Jurkat, Clone E6-1 (cell line): Measurements from ENCODE around the gene ALDH1A3.
A peak's percentile ranks its signal among the peaks of the same experiment; 100 is the strongest.

ENCODE experiments used
- DNase-seq: peaks from one replicate; pipeline ENCODE4 v3.0.0-alpha.2; 2011; ENCODE audit warnings: low read depth, low spot score
- H3K4me3 ChIP-seq: 2 replicates; pipeline ENCODE4 v1.5.1; 2011; ENCODE audit warnings: mild to moderate bottlenecking, low read length, control low read depth, moderate library complexity

Gene ALDH1A3

DNA sequence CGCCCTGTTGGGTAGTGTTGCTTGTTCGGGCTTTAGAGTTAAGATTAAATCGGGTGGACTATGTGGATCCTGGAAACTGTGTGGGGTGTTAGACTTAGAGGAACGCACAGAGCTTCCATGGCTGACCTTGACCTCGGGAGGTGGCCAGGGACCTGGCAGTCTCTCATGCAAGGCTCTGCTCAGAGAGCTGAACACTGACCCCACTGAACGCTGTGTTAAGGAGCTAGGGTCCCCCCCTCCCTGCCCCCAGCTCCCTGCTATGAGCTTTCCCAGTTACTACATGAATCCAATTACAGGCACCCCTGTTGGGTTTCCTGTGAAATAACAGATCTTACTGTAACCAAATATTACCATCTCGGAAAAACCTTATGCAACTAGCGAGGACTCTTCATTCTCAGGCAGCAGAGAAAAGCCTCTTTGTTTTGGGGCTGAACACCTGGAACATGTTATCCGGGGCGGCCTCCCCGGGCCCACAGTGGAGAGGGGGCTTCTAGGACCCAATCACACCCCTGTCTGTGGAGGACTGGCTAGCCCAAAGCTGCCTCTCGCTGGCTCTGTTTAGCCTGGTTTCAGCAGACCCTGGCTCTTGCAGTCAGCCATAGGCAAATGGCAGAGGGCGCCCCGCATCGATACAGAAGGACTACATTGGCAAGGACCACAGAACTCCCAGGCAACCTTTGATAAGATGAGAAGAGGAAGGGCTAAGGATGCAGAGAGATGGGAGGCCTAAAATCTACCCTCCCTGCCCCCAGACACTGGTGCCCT, 25.8 kb upstream of the ALDH1A3 start:
- no peak overlapping the region for H3K4me3 ChIP-seq
- no peak for DNase-seq

DNA sequence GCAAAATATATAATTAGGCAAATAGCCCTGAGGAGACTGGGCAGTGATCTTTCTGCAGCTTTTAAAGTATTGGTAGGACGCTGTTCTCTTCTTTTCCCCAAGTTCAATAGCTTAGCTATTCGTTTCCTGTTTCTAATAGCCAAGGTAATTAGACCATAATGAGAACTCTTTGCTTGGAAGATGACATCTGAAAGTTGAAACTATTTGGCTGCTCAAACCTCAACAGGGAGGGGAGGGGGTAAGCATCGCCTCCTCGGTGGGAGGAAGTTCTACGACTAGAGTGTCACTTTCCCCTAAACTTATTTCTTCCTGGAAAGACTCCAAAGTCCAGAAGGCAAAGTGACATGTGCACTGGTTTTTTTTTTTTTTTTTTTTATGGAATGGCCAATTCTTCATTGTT, 22.8 kb upstream of the ALDH1A3 start:
- no peak for DNase-seq
- no peak overlapping the region for H3K4me3 ChIP-seq

DNA sequence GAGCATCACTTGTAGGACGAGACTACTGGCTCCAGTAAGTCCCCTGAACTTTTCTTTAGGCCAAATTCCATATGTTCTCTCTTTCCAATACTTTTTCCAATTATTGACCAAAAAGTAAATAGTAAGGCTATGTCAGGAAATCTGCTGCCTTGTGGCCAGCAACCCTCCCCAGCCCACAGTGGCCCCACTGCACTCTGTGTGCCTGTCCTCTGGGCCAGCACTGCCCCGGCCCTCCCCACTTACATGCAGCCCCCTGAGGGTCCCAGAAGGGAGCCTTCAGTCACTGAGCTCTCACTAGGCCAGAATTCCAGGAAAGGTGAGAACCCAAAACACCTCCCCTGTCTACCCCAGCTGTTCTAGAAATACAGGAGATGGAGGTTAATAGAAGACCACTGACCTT, 21.3 kb upstream of the ALDH1A3 start:
- no peak overlapping the region for H3K4me3 ChIP-seq
- no peak for DNase-seq

DNA sequence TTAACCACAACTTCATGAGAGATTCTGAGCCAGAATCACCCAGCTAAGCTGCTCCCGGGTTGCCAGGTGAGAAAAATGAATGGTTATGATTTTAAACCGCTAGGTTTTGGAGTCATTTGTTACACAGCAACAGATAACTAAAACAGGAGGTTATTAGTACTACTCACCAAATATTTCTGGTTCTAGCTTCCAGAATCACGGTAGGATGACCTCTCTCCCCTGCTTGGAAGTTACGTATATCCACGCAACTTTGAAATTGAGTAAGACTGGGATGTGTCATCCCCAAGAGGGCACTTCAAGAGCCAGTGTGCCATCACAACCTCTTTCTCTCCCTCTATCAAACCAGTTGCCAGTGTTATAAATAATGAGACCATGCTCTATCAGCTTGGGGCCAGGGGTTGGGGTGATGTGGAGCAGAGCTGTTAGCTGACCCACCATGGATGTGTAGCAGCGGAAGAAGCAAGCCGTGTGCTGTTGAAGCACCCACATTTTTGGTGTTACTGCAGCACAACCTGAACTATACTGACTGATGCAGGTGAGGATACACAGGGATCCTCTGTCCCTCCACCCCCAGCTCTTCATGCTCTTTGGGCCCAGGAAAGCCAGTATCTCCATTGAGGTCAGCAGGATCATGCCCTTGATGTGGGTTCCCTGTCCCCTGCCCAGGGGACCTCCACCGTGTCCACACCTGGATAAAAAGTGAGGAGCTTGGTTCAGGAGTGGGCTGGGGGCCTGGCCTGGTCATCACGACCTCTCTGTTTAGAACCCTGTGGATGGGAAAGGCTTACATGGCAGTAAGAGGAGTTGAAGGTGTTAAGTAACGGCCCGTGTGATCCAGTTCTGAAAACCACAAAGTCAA, 19.4 kb upstream of the ALDH1A3 start:
- no peak overlapping the region for H3K4me3 ChIP-seq
- DNase-seq: no peak

DNA sequence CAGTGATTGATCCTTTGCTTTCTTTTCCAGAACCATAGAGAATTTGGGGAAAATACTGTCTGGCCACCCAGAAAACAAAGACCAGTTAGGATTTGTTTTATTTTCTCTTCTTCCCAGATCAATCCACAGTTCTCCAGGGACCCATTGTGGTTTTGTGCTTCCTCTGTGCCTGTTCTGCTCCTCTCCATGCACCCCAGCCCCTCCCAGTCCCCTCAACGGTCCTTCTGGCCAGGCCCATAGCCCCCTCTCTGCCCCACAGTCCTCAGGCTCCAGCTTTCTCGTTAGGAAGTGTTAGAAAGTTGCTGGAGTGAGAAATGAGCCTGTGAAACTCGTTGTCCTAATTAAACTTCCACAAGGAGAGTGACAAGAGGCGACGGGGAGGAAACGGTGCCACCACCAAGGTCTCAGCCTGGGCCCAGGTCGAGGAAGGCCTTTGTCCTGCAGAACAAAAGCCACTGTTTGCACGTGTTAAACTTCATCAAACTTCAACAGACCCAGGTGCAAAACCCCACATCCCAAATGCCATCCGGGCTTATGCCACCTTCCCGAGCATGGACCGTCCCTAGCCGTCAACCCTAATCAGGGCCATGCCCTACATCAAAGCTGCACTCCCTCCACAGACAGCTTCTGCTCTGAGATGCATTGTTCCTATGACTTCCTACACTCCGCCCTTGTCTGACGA, 18.7 kb upstream of the ALDH1A3 start:
- no peak for DNase-seq

DNA sequence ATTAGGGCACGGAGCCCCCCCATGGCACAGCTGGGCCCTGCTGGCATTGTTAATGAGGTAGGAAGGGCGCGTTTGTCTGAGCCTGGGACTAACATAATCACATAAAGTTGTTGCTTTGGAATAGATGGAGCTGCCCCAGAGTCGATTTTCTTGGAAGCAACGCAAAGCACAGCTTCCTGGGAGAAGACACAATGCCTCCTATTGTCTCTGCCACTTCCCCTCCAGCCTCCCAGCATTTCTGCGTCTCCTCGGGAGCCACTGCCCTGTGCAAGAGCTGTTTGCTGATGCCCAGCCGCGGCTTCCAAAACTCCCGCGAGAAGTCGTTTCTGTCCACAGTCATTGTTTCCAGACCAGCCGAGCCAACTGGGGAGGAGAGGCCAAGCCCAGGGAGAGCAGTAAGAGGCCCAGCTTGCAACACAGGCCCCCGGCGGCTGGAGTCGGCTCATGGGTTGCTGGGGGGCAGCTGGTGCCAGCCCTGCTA, 18.1 kb upstream of the ALDH1A3 start:
- DNase-seq: no peak
- H3K4me3 ChIP-seq: no peak overlapping the region

More for the DNA sequence above, 18.7 kb upstream of the ALDH1A3 start:
- no peak overlapping the region for H3K4me3 ChIP-seq

DNA sequence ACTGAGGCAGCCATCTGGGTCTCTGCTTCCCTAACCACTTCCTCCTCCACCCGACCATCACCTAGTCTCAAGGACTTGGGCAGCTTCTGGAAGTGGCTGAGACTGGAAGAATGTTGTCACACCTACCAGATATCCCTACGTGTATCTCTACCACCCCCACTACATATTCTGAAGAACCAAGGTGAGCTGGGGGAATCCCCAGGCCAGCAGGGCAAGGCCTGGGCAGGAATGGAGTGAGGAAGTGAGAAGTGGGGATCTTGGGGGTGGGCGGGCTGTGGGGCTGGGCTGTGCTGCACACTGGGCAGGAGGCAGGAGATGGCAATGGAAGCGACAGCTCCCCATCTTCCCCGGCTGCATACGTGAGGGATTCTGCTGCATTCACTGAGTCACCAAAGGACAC, 17.5 kb upstream of the ALDH1A3 start:
- H3K4me3 ChIP-seq: no peak overlapping the region
- DNase-seq: no peak

DNA sequence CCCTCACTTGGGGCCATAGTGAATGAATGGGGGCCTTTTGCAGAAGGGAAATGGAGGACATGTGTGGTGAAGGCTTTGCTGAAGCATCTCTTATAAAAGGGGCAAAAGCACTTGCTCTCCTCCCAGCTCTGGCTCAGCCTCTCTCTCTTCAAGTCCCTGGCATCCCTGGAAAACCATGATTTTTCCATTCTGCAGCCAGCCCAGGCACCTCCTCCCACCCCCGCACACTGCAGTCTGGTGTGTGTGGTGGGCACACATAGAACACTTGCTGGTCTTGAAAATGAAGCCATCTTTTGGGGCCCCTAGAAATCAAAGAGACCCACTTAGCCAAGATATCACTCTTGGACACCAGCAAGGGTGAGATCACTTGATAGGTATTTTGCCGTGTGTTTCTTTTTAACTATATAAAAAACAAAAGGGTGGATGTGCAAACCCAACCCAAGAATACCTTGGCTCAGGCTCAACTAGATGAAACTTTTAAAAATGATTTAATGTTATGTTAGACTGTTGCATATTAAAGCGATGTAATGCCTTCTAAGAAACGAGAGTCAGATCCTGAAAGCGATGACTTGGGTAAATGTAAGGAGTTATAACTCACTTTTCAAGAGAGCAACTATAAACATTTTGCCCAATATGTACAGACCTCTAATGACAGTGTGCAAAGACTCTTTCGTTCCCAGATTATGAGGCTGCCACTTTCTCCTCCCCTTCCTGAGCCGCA, 16.4 kb upstream of the ALDH1A3 start:
- H3K4me3 ChIP-seq: no peak overlapping the region
- no peak for DNase-seq

DNA sequence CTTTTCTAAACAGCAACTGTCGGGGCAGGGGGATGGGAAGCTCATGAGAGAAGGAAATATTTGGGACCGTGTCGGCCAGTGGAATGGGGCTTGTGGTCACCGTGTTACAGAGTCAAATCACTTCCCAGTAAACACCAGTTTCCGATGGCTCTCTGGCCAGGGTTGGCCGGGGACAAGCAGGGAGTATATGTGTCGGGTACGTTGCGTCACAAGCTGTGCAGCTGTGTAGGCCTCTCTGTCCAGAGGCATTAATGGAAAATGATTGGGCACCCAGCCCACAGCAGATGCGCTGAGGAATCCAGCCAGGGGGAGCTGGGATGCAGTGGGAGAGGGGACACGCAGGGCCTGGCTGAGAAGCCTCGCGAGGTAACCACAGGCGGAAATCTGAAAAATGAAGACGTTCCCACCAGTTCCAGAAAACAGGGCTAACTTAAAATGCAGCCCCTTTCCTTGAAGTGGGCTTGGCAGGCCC, 15.8 kb upstream of the ALDH1A3 start:
- no peak overlapping the region for H3K4me3 ChIP-seq
- no peak for DNase-seq

DNA sequence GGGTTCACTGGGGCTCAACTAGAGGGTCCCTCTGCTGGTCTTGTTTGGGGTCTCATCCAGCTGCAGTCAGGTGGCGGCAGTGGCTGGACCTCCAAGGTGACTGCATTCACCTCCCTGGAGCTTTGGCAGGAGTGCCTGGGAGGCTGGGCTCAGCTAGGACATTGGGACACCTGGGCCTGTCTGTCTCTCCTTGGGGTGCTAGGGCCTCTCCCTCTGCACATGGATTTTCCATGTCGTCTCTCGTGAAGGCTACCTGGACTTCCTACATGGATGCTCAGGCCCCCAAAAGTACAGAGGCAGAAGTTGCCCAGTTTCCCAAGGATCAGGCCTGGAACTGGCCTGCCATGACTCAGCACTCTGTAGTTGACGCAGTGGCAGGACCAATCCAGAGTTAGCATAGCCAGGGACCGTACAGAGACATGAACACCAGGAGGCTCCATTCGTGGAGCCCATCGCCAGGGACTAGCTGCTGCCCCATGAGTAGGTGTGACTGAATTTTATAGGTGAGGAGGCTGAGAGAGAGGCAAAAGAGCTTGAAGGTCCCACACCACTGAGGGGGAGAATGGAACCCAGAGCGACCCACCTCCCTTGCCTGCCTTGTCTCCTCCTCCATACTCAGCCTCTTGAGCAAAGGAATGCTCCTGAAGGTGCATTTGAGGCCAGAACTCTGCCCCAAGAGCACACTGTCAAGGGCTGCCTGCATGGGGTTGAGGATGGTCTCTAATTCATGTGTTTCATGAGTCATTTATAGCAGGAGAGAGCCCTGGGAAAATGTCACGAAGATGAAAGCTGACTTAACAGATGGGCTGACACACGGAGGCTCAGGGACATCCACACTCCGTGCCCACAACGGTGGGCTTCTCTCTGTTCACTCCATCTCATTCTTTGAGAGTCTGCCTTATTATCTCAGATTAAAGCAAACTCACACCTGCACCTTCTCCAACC, 13.0 kb upstream of the ALDH1A3 start:
- no peak overlapping the region for H3K4me3 ChIP-seq
- DNase-seq: no peak

DNA sequence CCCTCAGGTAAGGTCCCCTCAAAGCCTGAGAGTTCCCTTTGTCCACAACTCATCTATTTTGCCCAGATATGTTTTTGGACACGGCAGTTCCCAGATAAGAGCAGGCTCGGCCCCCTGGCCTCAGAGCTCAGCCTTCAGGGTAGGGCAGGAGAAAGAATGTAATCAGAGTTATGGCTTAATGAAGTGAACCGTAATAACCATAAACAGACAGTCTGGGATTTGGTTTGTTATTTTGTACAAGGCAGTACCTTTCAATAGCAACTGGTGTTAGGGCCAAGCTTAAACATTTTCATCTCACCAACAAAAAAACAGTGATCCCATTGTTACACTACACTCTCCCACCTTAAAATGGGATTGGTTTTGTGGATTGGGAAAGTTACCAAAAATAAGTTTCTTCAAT, 12.2 kb upstream of the ALDH1A3 start:
- no peak for DNase-seq
- H3K4me3 ChIP-seq: no peak overlapping the region

DNA sequence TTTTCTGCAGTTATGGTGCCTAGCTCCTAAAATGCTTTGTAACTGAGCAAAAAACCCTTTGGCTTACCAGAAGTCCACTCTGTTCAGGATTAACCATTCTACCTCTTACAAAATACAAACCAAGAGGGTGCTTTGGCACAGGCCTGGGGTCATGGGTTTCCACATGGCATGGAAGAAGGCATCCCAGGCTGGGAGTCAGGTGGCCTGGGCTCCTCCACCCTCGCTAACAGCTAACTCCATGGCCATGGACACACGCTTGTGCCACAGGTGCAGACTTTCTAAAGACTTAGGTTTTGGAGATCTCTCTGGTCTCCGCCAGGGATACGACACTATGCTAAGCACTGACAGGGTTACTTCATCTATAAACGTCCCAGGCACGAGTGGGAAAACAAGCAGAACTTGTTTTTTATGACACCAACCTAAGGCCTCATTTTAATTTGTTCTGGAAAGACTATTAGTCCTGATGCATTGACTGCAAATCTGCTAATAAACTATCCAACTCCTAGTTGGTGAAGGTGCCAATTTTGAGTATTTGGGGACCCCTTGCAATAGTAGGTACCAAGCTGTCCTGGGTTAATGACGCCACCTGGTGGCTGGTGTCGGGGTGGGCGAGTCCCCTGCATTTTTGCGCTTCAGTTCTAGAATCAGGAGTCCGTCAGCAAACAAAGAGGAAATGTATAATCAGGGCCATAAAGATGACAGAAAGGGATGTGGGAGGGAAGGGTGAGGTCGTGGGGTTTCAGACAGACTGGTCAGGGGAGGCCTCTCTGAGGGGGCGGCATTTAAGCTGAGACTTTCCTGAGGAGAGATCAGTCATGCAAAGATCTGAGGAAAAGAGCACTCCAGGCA, 10.3 kb upstream of the ALDH1A3 start:
- no peak overlapping the region for H3K4me3 ChIP-seq
- no peak for DNase-seq

DNA sequence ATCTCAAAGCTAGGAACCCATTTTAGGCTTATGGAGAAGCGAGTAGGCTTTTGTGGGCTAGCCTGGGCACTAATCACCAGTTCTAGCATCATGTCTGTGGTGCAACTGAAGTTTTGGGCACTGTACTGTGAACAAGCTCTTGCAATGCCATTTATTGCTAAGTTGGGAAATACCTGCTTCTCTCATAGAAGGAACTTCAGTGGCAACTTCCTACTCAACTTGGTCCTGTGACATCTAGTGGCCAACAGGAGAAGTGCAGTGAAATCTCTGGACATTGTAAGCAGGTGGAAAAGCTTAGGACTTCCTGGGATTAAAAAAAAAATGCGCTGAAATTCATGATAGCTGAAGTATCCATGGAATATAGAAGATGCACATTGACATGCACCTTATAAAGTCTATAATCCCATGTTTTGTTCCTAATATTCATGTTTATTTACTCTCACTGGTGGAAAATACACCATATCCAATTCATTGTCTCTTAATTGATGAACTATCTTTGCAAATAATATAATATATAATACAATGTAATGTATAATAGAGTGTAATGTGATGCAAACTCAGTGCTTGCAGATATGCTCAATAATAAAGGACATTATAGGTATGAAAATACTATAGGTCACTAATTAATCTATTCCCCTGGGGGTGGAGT, 6.5 kb upstream of the ALDH1A3 start:
- DNase-seq: peak; percentile 60

DNA sequence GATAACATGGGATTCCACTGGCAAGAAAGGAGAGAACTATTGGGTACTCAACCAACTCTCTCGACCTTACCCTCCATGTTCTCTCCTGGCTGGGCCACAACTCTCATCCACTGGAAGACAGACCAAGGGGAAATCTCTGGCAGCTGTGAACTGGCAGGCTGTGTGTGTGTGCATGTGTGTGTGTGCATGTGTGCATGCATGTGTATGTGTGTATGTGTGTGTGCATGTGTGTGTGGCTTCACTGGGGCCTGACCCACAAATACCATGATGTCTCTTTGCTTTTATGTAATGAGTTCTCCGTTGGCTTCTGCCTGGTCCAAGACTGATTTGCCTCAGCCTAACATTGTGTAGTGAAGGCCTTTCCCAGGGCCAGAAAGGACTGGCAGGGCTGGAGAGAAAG, 4.1 kb upstream of the ALDH1A3 start:
- no peak for DNase-seq
- H3K4me3 ChIP-seq: no peak overlapping the region

More for the DNA sequence above, 6.5 kb upstream of the ALDH1A3 start:
- H3K4me3 ChIP-seq: no peak overlapping the region

DNA sequence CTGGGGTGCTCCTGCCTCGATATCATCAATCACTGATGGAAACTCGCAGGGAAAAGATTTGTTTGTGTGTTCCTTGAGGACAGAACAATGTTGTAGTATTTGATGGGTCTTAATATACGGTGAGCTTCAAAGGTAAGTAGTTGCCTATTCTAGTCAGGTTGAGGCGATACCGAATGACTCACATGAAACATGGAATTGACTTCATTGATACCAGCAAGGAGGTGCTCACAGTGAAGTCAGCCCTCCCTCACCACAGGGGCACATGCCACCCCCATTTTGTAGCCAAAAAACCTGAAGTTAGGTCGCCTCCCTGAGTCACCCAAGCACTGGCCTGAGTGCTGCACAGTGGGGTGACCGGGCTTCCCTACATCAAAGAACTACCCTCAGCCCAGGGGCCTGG, 3.7 kb upstream of the ALDH1A3 start:
- DNase-seq: no peak
- no peak overlapping the region for H3K4me3 ChIP-seq

DNA sequence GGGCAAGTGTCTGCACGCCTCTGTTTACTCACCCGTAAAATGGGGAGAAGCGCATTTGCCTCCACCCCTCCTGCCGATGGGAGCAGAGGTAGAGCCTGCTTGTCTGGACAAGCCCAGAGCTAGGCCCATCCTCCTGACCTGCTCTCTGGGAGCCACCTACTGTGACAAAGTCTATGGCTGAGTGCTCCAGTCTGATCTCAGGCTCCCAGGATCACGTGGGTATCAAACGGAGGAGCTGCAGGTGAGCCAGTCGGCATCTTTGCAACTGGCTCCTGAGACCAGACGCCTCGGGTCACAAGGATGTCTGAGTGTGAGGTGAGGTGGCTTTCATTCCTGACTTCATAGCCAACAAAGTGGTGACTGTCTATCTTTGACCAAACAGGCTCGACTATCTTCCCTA, 2.1 kb upstream of the ALDH1A3 start:
- H3K4me3 ChIP-seq: no peak overlapping the region
- DNase-seq: no peak

DNA sequence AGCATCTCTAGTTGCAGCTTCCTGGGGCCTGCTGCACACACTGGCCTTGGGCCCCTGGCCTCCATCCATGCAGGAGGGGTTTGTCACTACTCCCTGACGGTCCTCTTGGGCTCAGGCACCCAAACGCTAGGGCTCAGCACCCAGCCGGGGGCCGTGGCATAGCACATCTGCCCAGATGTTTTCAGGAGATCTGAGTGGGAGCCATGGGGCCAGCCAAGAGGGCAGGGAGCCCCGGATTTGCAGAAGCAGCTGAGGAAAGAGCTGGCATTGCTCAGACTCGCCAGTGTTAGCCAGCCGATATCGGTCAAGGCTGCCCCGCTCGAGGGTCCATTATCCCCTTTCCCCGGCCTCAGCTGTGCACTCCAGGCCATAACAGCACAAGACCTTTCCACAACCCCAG, 1.5 kb upstream of the ALDH1A3 start:
- no peak for DNase-seq
- H3K4me3 ChIP-seq: no peak overlapping the region
